Liver (tissue), 9 donors: ENCODE measurements around the gene PCDH12. TPM values are rescaled to one million over a fixed set of nuclear protein-coding genes. Genes with fewer than 3 reads are reported as not detected.

Source experiments
- DNase-seq: peaks from one replicate; pipeline ENCODE4 v3.0.0-alpha.2; 2017; ENCODE audit warnings: low spot score
- H3K27ac ChIP-seq, 2 donors: one replicate each; pipeline ENCODE4 v1.7.0; 2013; ENCODE audit warnings: inconsistent platforms in 2 of 2, low read length in 2 of 2, control low read depth in 1 of 2, low read depth in 1 of 2, mild to moderate bottlenecking in 1 of 2
- H3K27me3 ChIP-seq, 4 donors: one replicate each; pipeline versions ENCODE4 v1.6.1 to v1.7.0; 2013; ENCODE audit warnings: low read length in 3 of 4, inconsistent platforms in 1 of 4, mild to moderate bottlenecking in 1 of 4, moderate library complexity in 1 of 4; ENCODE audit not compliant: control insufficient read depth in 4 of 4, insufficient read depth in 4 of 4
- H3K36me3 ChIP-seq, 4 donors: one replicate each; pipeline versions ENCODE4 v1.6.1 to v1.7.0; 2013; ENCODE audit warnings: low read length in 3 of 4, mild to moderate bottlenecking in 3 of 4, low read depth in 1 of 4, moderate library complexity in 1 of 4; ENCODE audit not compliant: control insufficient read depth in 4 of 4, insufficient read depth in 3 of 4
- H3K4me1 ChIP-seq, 4 donors: one replicate each; pipeline versions ENCODE4 v1.6.1 to v1.7.0; 2013; ENCODE audit warnings: low read length in 3 of 4, mild to moderate bottlenecking in 3 of 4, moderate library complexity in 1 of 4; ENCODE audit not compliant: control insufficient read depth in 4 of 4, insufficient read depth in 4 of 4
- H3K4me3 ChIP-seq, 3 donors: one replicate each; pipeline versions ENCODE4 v1.6.1 to v1.7.0; 2013; ENCODE audit warnings: low read length in 3 of 3, control low read depth in 1 of 3, low read depth in 1 of 3, mild to moderate bottlenecking in 1 of 3
- H3K9ac ChIP-seq, 2 donors: one replicate each; pipeline ENCODE4 v1.7.0; 2013; ENCODE audit warnings: low read length in 2 of 2, mild to moderate bottlenecking in 2 of 2, moderate library complexity in 2 of 2, control low read depth in 1 of 2, low read depth in 1 of 2
- H3K9me3 ChIP-seq, 4 donors: one replicate each; pipeline versions ENCODE4 v1.6.1 to v1.7.0; 2013; ENCODE audit warnings: low read length in 3 of 4; ENCODE audit not compliant: control insufficient read depth in 4 of 4
- ATF3 ChIP-seq: IDR thresholded peaks from 2 replicates; pipeline ENCODE4 v1.6.1; 2016; ENCODE audit warnings: antibody characterized with exemption
- CTCF ChIP-seq: fragments of 150-350 bp; IDR thresholded peaks from 2 replicates; pipeline ENCODE4 v1.5.1; 2017; ENCODE audit warnings: improper control_type of control experiment, low read depth, low read length; ENCODE audit not compliant: missing input control
- EGR1 ChIP-seq, 2 donors: IDR thresholded peaks; 2 replicates each; pipeline ENCODE4 v1.6.1; 2016 to 2018; ENCODE audit warnings: antibody characterized with exemption in 2 of 2, low read depth in 2 of 2
- FOXA1 ChIP-seq: IDR thresholded peaks from 2 replicates; pipeline ENCODE4 v1.6.1; 2016; ENCODE audit warnings: antibody characterized with exemption
- FOXA2 ChIP-seq: IDR thresholded peaks from 2 replicates; pipeline ENCODE4 v1.6.1; 2016; ENCODE audit warnings: antibody characterized with exemption
- GABPA ChIP-seq, 2 donors: IDR thresholded peaks in 1 of 2; conservative IDR thresholded peaks in 1 of 2; 2 replicates each; pipeline ENCODE4 v1.6.1; 2016; ENCODE audit warnings: antibody characterized with exemption in 2 of 2, mild to moderate bottlenecking in 1 of 2, moderate library complexity in 1 of 2
- HNF4A ChIP-seq, 2 donors: conservative IDR thresholded peaks; 2 replicates each; pipeline ENCODE4 v1.6.1; 2016; ENCODE audit warnings: antibody characterized with exemption in 2 of 2, mild to moderate bottlenecking in 2 of 2
- HNF4G ChIP-seq: IDR thresholded peaks from 2 replicates; pipeline ENCODE4 v1.6.1; 2016; ENCODE audit warnings: antibody characterized with exemption
- JUND ChIP-seq, 2 donors: IDR thresholded peaks; 2 replicates each; pipeline ENCODE4 v1.6.1; 2016; ENCODE audit warnings: antibody characterized with exemption in 2 of 2
- MAX ChIP-seq: IDR thresholded peaks from 2 replicates; pipeline ENCODE4 v1.6.1; 2016; ENCODE audit warnings: antibody characterized with exemption
- NR2F2 ChIP-seq: IDR thresholded peaks from 2 replicates; pipeline ENCODE4 v1.6.1; 2016; ENCODE audit warnings: antibody characterized with exemption
- RAD21 ChIP-seq, 2 donors: IDR thresholded peaks; 2 replicates each; pipeline ENCODE4 v1.6.1; 2016; ENCODE audit warnings: antibody characterized with exemption in 2 of 2, mild to moderate bottlenecking in 2 of 2
- REST ChIP-seq: IDR thresholded peaks from 2 replicates; pipeline ENCODE4 v1.6.1; 2016; ENCODE audit warnings: antibody characterized with exemption, mild to moderate bottlenecking
- RXRA ChIP-seq, 2 donors: IDR thresholded peaks; 2 replicates each; pipeline ENCODE4 v1.6.1; 2017 to 2018; ENCODE audit warnings: antibody characterized with exemption in 2 of 2, mild to moderate bottlenecking in 1 of 2
- SP1 ChIP-seq: IDR thresholded peaks from 2 replicates; pipeline ENCODE4 v1.6.1; 2018; ENCODE audit warnings: antibody characterized with exemption, mild to moderate bottlenecking
- TAF1 ChIP-seq: conservative IDR thresholded peaks from 2 replicates; pipeline ENCODE4 v1.6.1; 2016; ENCODE audit warnings: antibody characterized with exemption, mild to moderate bottlenecking
- YY1 ChIP-seq: IDR thresholded peaks from 2 replicates; pipeline ENCODE4 v1.6.1; 2016; ENCODE audit warnings: antibody characterized with exemption, mild to moderate bottlenecking
- ZBTB33 ChIP-seq: IDR thresholded peaks from 2 replicates; pipeline ENCODE4 v1.6.1; 2016; ENCODE audit warnings: antibody characterized with exemption
- WGBS: extraction: QIAGEN DNeasy Blood & Tissue Kit; methylation state at CpG from one replicate; pipeline ENCODE4 v1.1.7; 2013; 5-methylcytosine and 5-hydroxymethylcytosine counted together
- polyA plus RNA-seq, 2 donors: library from polyadenylated mRNA; stranded (reverse) in 1 of 2; unstranded in 1 of 2; fragments of 200-250 nt in 1 of 2; fragments of >200 nt in 1 of 2; fragmentation: Nextera tagmentation in 1 of 2; extraction: Ambion mirVana in 1 of 2; gene quantifications; one replicate each; pipeline versions ENCODE4 v1.2.1 to v1.2.3, GENCODE V29; 2013 to 2015
- total RNA-seq, 2 donors: library from RNA; depleted of rRNA; stranded (reverse); fragments of >200 nt; gene quantifications; one replicate each; pipeline ENCODE4 v1.2.3, GENCODE V29; 2014
- donor health status: healthy.
- donor health status: healthy.
- donor health status: healthy.
- donor health status: healthy.
- donor health status: healthy.

The PCDH12 gene
- total and polyA plus RNA-seq, 4 donors: 0.74 to 4.9 (median 3.8) TPM

GRCh38 chr5:141910271-141910673 lies 47.7 kb downstream of the PCDH12 start:
- Histone ChIP-seq H3K4me3 (no peak overlapping the region), H3K4me1 (peaks cover 2 to 9% (median 6%) of the 10 kb centered on the region in 4 donors), H3K9ac (no peak overlapping the region), H3K27ac (no peak overlapping the region), H3K36me3 (no peaks in the 10 kb centered on the region), H3K9me3 (no peaks in the 10 kb centered on the region), H3K27me3 (no peaks in the 10 kb centered on the region)
- 53% methylated on average over 2 of the region's 2 CpGs for whole genome bisulfite sequencing
- no peak for TF ChIP-seq YY1
- TF ChIP-seq SP1: no peak
- TF ChIP-seq RXRA (IDR thresholded peaks at IDR 0.05): no peak
- TF ChIP-seq HNF4A (conservative IDR thresholded peaks at IDR 0.05): no peak
- no peak for TF ChIP-seq RAD21 (IDR thresholded peaks at IDR 0.05)
- no peak for TF ChIP-seq ATF3
- no peak for TF ChIP-seq HNF4G
- no peak for TF ChIP-seq ZBTB33
- no peak for TF ChIP-seq JUND (IDR thresholded peaks at IDR 0.05)
- TF ChIP-seq CTCF: no peak
- no peak for TF ChIP-seq FOXA1
- TF ChIP-seq EGR1 (IDR thresholded peaks at IDR 0.05; ENCODE audit: low read depth in 2 of 2): no peak
- no peak for TF ChIP-seq FOXA2
- no peak for TF ChIP-seq REST
- no peak for TF ChIP-seq TAF1
- no peak for TF ChIP-seq GABPA (IDR thresholded peaks at IDR 0.05 in 1 of 2, conservative IDR thresholded peaks at IDR 0.05 in 1 of 2)
- no peak for TF ChIP-seq NR2F2
- no peak for TF ChIP-seq MAX
- no peak for DNase-seq
